ENCODE data around the gene GRAMD4.
A peak's percentile ranks its signal among the peaks of the same experiment; 100 is the strongest.

The GRAMD4 gene

DNA sequence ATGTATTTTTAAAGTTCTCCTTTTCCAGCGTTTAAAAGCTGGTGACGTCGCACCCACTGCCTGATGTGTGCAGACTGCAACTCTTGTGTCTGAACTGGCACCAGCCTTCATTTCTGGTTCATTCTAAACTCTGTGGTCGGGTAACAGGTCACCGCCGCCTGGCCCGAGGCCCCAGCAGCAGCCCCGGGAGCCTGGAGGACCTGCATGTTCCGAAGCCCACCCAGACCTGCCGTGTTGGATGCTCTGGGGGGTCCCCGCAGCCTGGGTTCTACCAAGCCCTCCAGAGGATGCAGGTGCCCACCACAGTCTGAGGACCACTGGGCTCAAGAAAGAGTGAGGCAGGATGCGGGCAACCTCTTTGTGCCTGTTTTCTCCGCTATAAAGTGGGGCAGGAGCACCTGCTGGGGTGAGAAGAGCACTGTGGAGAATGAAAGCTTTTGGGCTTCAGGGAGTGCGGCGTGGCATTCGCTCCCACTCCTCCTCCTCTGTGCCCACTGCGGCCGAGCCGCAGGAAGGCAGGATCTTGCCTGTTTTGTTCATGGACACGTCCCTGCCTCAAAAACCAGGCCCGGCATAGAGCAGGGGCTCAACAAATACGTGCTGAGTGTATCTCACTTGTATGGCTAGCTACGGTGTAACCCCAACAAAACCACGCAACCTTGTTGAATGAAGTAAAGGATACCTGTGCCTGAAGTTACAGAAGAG, 77.8 kb downstream of the GRAMD4 start:
- DNase-seq, result no peak

DNA sequence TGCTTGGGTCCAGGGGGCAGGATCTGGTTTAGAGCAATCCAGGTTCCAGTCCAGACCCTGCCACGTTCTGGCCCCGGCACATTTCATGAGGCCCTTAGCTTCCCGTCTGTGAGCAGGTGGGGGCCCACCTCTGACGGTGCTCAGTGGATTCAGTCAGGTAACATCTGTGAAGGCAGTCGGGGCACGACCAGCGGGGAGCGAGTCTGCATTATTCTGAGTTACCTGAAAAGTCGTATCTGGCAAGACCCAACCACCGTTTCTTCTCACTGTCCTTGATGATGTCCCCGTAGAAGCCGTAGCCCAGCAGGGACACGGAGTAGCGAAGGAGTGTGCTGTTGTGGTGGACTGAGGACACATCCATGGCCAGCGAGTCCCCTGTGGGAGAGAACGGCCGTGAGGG, 78.9 kb downstream of the GRAMD4 start:
- no peak for DNase-seq

DNA sequence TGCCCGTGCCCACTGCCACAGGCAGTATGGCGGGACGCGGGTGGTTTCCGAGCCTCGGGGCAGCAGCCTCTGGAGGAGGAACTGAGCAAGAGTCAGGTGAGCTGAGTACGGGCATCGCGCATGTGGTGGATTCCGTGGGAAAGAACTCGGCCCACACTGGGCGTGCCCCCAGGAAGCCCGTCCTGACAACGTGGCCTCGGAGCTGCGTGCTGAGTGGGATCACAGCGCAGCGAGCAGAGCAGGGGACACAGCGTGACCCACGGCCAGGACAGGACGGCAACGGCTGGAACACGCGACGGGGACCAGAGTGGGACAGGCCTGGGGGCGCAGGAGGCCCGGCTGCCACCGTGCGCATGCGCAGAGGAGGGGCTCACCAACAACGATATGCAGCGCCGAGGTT, 81.1 kb downstream of the GRAMD4 start:
- no peak for DNase-seq

DNA sequence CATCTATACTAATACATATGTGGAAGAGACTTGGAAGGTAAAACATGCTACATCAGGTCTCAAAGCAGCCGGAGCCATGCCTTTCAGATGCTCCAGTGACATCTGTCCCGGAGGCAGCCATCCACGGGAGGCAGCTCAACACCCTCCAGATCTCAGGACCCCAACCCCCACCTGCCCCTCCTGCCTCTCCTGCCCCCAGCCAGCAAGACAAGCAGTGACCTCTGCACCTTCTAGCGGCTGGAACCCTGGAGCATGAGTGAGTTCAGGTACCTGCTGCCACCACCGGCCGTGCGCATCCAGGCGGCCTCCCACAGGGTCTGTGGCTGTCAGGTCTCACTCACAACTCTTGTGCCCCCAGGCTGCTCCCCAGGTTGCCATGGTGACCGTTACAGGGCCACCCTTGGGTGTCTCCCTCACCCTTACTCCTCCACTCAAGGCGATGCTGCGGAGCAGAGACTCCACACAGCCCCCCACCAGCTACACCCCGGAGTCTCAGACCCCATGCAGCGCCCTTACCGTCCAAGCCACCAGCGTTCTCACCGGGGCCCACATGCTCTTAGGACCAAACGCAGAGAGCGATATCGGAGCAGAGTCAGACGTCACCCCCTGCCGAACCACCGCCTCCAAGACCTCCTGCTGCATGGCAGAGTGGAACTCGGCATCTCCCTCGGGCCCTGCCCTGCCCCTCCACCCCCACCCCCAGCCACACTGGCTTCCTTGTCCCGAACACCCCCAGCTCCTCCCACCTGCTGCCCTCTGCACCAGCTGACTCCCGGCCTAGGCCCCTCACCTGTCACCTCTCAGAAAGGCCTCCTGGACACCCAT, 83.2 kb downstream of the GRAMD4 start:
- no peak for DNase-seq

DNA sequence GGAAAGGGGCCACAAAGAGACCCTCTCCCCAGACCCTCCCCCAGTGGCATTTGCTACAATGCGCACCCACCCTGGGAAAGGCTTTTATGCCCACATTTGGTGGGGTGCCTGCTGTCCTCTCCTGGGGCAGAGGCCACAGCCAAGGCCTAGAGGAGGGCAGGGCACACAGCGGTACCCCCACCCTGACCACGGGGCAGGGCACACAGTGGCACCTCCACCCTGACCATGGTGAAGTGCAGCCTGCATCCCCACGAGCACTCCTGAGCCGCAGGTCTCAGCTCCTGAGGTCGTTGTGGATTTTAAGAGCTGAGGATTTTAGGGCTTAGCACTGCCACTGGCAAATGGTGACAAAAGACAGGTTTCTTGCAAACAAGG, 83.8 kb downstream of the GRAMD4 start:
- no peak for DNase-seq

DNA sequence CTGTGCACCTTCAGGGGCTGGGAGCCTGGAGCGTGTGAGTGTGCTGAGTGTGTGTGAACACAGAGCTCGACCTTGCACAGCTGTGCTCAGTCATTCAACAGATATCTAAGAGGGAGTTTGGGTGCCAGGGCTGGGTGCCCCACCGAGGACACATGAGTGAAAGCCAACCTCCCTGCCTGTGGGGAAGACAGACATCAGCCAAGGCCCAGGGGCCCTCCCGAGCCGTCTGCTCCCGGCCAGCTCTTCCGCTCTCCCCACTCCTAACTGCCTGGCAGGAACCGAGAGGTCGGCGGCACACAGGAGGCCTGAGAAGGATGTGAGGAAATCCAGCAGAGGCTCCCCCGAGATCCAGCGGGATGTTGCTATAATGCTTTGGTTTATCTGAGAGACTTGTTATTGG, 85.9 kb downstream of the GRAMD4 start:
- no peak for DNase-seq

DNA sequence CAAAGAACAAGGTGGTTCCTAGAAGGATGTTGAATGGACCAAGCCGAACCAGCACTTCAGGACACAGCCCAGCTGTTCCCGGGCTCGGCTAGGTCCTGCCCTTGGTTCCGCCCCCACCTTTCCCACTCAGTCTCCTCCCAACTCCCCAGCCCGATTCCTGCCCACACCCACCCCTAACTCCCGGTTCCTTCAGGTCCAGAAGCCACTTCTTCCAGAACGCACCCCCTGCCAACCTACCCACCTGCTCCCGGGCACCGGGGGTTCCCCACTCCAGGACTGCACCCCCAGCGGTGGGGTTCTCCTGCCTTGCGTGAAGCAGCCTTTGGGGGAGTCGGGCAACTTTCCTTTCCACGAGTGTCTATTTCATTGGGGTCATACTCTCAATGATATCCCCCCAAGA, 87.1 kb downstream of the GRAMD4 start:
- no peak for DNase-seq

DNA sequence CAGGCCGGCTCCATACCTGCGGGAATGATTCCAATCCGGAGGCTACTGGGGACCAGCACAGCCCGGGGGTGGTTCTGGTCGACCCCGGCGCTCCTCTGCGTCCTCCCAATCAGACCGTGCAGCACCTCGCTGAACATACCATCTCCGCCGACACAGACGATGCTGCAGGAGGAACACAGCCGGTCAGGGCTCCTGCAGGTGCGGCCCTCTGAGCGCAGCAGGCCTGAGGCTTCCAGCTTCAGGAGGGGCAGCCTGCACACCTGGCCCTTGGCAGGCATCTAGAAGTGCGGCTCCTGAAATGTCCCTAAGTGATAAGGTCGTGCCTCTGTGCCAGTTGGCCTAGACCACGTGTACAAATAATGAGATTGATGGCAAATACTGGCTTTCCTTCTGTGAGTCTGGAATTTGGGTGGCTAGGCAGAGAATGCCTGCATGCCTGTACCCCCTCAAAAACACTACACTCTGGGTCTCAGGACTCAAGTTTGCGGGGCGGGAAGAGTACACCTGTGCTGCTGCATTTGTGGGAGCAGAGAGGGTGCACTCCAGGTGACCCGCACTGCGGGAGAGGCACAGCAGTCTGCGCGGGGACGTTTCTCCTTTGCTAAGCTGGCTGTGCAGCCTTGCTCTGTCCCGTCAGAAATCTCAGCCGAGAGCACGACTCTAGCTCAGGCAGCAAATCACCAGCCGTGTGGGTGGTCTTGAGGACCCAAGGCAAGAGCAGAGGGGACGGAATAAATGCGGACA, 87.8 kb downstream of the GRAMD4 start:
- no peak for DNase-seq

DNA sequence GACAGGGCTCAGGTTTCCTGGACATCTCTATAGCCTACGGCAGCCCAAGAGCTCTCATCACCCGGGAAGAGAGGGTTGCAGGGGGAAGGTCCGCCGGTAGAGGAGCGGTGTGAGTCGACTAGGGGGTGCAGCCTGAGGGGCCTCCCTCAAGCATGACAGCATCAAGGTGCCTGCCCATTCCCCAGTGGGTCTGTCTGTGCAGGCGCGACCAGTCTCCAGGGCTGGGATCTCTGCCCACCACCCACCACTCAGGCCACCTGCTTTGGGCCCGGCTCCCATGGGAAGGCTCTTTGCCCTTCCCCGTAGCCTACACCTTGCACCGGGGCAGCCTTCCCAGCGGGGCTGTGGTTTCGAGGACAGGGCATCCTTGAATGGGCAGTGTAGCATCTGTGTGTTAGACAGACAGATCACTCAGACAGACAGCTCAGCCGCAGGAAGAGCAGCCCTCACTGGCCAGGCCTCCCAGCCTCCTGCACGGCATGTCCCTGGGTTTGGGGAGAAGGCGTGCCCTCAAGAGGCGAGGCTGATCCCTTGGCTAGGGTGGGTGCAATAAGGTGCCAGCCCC, 88.7 kb downstream of the GRAMD4 start:
- no peak for DNase-seq

DNA sequence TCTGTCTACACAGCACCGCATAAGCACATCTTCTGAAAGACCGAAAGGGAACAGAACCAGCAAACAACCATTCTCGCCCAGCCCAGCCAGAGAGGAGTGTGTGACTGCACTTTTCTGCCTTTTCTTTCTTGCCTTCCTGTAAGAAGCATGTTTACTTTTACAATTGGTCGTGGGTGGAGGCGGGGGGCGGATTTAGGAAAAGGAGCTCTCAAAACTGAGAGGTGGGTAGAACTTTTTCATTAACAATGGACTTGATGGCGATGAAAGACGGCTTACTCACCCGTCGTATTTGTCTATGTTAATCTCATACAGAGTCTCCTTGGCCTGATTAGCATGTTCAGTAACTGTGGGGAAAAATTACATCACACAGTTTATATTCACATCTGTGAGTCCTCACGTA, 90.6 kb downstream of the GRAMD4 start:
- DNase-seq, result no peak

DNA sequence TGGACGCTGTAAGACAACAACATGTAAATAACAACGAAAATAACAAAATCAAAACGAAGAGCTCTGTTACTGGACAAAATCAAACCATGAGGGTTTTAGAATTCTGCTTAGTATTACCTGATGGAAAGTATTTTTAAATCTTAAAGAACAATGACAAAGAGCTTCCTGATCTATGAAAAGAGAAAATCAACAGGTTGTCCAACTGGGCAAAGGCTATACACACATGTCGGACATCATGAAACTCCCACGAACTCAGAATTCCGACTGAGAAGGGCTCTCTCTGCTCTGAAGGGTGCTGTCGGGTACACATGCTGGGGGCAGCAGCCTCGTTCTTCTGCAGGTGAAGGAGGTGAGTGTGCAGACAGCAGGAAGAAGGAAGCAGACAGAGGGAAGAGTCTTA, 92.1 kb downstream of the GRAMD4 start:
- DNase-seq, result no peak

DNA sequence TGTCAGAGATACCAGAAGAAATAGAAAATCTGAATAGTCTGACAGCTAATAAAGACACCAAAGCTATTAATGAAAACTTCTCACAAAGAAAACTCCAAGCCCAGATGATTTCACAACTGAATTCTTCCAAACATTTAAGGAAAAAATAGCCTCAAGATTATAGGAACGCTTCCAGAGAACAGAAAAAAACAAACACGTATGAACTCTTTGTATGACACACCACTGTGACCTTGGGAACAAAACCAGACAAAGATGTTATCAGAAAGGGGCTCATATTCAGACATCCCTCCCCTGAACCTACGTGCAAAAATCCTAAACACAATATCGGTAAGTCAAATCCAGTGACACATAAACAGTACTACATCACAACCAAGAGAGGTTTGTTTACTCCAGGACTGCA, 94.4 kb downstream of the GRAMD4 start:
- DNase-seq, result no peak

DNA sequence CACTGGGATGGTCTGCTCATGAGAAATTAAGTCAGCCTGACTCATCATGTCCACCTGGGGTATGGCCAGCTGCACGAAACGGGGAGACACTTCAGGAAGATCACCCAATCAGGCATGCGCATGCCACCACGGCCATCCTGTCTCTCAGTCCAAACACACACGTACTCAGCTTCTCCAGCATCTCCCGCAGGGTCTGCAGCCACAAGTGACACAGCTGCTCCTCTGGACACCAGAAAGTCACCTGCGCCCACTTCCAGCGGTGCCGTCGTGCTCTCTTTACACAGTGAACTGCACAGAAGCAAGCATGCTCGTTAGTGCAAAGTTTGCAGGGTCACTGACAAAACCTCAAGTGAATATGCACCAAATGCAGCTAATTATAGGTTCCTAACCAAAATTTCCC, 99.7 kb downstream of the GRAMD4 start:
- DNase-seq, result no peak

DNA sequence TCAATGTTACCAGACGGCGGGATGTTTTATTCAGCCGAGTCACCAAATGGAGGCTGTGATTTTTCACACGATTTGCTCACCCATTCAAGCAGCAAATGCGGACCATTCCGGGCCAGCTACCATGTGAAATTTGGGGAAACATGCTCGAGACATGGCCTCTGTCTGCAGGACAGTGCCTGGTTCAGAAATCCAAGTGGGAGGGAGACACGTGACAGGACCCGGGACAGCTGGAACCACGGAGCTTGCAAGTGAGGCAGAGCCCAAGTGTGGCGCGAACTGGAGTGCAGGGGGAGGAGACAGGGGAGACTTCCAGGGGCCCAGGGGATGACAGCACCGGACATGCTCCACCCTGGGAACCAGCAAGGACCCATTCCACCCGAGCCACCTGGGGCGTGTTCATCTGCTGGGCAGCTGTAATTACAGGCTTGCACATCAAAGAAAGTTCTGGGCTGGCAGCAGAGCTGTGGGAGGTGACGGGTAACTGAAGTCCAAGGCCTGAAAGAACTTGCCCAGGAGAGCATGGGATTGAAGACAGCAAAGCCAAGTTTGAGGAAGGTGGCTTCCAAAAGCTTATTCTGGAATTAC, 101.4 kb downstream of the GRAMD4 start:
- no peak for DNase-seq

DNA sequence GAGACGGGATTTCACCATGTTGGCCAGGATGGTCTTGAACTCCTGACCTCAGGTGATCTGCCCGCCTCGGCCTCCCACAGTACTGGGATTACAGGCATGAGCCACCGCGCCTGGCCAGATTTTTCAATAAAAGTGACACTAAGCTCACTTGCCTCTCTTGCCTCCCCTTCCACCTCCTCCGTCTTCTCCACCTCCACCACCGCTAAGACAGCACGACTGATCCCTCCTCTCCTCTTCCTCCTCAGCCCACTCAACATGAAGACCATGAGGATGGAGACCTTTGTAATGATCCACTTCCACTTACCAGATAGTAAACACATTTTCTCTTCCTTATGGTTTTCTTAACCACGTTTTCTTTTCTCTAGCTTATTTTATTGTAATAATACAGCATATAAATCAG, 103.7 kb downstream of the GRAMD4 start:
- no peak for DNase-seq

DNA sequence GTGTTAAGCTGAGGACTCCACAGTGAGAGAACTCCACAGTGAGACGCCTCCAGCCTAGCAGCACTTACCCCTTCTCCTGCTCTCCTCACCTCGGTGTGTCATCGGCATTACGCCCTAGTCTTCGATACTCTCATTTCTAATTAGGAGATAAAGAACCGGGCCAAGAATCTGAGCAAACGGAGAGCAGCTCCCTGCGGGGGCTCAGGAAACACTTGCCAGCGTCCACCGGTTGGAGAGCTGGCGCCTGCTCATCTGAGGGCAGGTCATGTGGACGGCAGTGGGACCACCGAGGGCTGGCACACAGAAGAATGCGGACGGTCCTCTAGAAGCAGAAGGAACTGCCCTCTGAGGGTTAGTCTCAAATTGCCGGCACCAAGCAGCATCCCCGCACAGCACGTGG, 104.9 kb downstream of the GRAMD4 start:
- DNase-seq, result no peak

DNA sequence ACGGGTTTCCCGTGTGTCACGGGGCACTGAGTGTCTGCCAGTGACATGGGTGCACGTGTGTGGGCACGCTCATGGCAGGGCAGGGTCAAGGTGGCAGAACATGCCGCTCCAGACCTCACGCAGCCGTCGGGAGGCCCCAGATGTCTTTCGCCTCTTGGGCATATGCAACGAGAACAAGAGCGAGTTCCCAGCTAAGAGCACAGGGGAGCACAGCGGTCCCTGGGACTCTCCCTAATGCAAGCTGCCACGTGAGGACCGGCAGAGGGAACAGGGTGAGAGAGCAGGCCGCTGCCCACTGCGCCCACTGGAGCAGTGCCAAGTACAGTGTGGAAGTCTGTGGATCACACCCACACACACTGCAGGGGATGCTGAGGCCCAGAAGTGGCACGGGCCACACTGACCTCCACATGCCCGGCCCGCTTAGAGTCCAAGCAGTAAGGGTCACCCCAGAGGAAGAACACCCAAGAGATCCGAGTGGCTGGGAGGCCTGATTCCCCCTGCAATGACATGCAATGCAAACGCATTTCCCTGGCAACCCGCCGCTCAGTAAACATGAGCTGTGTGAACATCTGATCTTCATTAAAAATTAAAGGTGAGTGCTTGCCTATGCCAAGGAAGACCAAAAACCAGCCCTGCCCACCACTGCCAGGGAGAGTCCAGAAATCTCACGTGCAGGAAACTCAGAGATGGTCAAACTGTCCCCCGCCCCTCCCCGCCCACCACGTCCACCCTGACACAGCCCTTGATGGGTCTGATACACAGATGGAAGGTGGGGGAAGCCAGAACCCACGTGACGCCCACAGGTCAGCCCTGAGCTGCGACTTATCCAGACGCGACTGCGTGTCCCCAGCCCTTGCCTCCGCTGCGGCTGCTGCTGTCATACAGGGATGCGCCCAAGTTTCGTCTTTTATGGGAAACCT, 106.1 kb downstream of the GRAMD4 start:
- peak; percentile 52 for DNase-seq

DNA sequence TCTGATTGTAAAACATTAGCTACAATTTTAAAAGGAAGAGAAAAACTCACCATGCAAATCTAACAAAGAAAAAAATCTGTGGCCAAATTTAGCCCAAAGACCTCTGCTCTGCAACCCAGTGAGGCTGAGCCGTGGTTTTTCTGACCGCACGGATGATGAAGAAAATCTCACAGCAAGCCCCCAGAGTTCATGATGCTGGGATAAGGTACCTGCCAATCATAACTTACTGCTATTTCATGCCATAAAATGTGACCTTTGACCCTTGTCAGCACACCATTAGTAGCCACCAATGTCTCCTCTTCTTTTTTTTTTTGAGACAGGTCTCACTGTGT, 106.8 kb downstream of the GRAMD4 start:
- DNase-seq, result no peak

DNA sequence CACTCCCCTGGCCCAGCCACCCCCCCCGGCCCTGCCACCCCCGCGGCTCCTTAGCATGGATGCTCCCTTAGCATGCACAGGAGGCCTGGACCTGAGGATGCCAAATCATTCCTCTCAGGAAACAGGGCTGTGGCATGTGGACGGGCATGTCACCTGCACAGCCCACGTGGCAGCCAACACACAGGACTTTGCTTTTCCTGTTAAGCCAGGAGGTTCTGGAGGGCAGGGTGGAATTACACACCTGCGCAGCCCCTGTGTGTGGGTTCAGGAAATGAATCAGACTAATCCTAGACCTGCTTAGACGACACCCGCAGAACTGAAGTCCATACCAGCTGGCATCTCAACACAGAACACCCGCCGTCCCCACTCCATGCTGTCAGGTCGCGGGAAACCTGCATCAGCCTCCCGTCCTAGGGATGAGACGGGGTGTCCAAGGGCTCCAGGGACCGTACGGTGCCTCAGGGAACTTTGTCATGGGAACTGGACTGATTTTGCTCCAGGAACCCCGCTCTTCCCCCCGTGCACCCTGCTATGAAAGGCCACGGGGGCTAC, 107.7 kb downstream of the GRAMD4 start:
- no peak for DNase-seq

DNA sequence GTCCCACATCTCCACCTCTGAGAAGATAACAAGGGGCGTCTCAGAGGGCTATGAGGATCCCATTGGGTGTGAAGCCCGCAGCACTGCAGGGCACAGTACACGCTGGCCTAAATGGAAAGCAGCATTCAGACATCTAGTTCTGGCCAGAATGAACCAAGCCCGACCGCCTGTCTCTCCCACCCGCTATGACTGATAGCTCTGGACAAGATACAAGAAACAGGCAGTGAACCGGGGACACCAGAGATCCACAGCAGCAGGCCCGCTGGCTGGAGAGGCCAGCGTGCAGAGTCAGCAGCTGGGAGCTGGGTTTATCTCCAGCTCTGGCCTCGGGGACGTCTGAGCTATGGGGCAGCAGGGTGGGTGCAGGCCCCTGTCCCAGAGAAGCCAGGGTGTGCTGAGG, 108.3 kb downstream of the GRAMD4 start:
- DNase-seq, result no peak

All from SHP77 treated with DMSO at 0.1 percent for 48 hours (cell line).